ENCODE results near the gene ZNF274.

DNA sequence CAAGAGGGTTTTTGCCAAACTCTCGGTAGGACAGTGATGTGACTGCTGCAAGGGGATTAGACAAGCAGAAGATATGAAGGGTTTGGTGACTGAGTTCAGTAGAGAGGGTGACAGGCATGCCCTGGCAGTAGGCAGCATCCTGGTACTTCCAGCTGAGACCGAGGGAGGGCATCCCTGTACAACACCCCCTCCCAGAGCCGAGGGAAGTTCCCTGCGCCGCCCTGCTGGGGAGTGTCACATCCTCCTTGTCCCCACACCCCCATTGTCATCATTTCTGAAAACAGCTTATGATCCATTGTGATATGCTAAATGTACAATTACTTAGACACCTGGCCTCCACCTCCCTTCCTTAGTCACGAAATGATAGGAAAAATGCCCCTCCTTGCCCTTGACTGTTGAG, 60.5 kb downstream of the ZNF274 start:
- no peak for TF ChIP-seq POLR2A (IDR thresholded peaks at IDR 0.05; ENCODE audit: low read depth, low read length)
- TF ChIP-seq POLR2AphosphoS5 (IDR thresholded peaks at IDR 0.05; ENCODE audit: low read depth, low read length), result no peak
- TF ChIP-seq TAF1 (IDR thresholded peaks at IDR 0.05; ENCODE audit: low read depth, low read length), result no peak
- no peak for TF ChIP-seq SPI1 (IDR thresholded peaks at IDR 0.05; ENCODE audit: low read depth, low read length)
- TF ChIP-seq POU2F2 (IDR thresholded peaks at IDR 0.05; ENCODE audit: low read depth, low read length), result no peak

Data from GM12891 (cell line).